SK-N-SH treated with all-trans-retinoic acid at 6 μM for 48 hours (cell line): ENCODE results near the gene CHST15.

Experiments used
- ATAC-seq: fragments of 200-7000 bp; cut with Tn5 transposase; 3 replicates; pipeline ENCODE4 v1.9.1; 2020; ENCODE audit warnings: mild to moderate bottlenecking, moderate library complexity
- ARNTL ChIP-seq: fragments of 450-650 bp; formaldehyde crosslinking; IDR thresholded peaks from 2 replicates; pipeline ENCODE4 v1.5.0; 2020; ENCODE audit warnings: low read depth, mild to moderate bottlenecking, moderate library complexity, borderline replicate concordance
- BACH2 ChIP-seq: fragments of 250-450 bp; sonication (Bioruptor Pico); IDR thresholded peaks from 2 replicates; pipeline ENCODE4 v1.9.0; 2021; ENCODE audit warnings: mild to moderate bottlenecking, borderline replicate concordance
- CSDC2 ChIP-seq: fragments of 250-450 bp; sonication (Bioruptor Pico); IDR thresholded peaks from 2 replicates; pipeline ENCODE4 v1.5.0; 2020; ENCODE audit warnings: mild to moderate bottlenecking, moderate library complexity
- ESRRG ChIP-seq: fragments of 250-450 bp; sonication (Bioruptor Pico); IDR thresholded peaks from 2 replicates; pipeline ENCODE4 v1.6.1; 2021; ENCODE audit warnings: mild to moderate bottlenecking
- GLIS3 ChIP-seq: fragments of 250-450 bp; sonication (Bioruptor Pico); IDR thresholded peaks from 2 replicates; pipeline ENCODE4 v1.5.0; 2020; ENCODE audit warnings: mild to moderate bottlenecking, moderate library complexity
- ISL1 ChIP-seq: fragments of 250-450 bp; sonication (Bioruptor Pico); IDR thresholded peaks from 2 replicates; pipeline ENCODE4 v2.1.2; 2022; ENCODE audit warnings: mild to moderate bottlenecking, moderate library complexity
- OSR1 ChIP-seq: fragments of 250-450 bp; sonication (Bioruptor Pico); IDR thresholded peaks from 2 replicates; pipeline ENCODE4 v1.8.0; 2022; ENCODE audit warnings: moderate library complexity, mild to moderate bottlenecking, inconsistent platforms
- PATZ1 ChIP-seq: fragments of 250-450 bp; sonication (Bioruptor Pico); IDR thresholded peaks from 2 replicates; pipeline ENCODE4 v1.8.0; 2020; ENCODE audit warnings: mild to moderate bottlenecking, moderate library complexity, borderline replicate concordance
- PPARA ChIP-seq: fragments of 250-450 bp; sonication (Bioruptor Pico); IDR thresholded peaks from 2 replicates; pipeline ENCODE4 v1.5.0; 2020; ENCODE audit warnings: mild to moderate bottlenecking, borderline replicate concordance
- RARB ChIP-seq: fragments of 250-450 bp; sonication (Bioruptor Pico); IDR thresholded peaks from 2 replicates; pipeline ENCODE4 v1.8.0; 2021; ENCODE audit warnings: mild to moderate bottlenecking, moderate library complexity
- SNAI2 ChIP-seq: fragments of 250-450 bp; sonication (Bioruptor Pico); IDR thresholded peaks from 2 replicates; pipeline ENCODE4 v1.5.0; 2020; ENCODE audit warnings: mild to moderate bottlenecking, moderate library complexity
- TCF4 ChIP-seq: fragments of 250-450 bp; sonication (Bioruptor Pico); IDR thresholded peaks from 2 replicates; pipeline ENCODE4 v1.8.0; 2021; ENCODE audit warnings: mild to moderate bottlenecking, moderate library complexity, borderline replicate concordance
- ZC3H10 ChIP-seq: fragments of 250-450 bp; sonication (Bioruptor Pico); IDR thresholded peaks from 2 replicates; pipeline ENCODE4 v1.5.1; 2021; ENCODE audit warnings: mild to moderate bottlenecking, moderate library complexity
- ZFP30 ChIP-seq: fragments of 450-650 bp; formaldehyde crosslinking; IDR thresholded peaks from 2 replicates; pipeline ENCODE4 v1.5.0; 2022; ENCODE audit warnings: mild to moderate bottlenecking, moderate library complexity
- ZNF565 ChIP-seq: fragments of 450-650 bp; formaldehyde crosslinking; conservative IDR thresholded peaks from 2 replicates; pipeline ENCODE4 v1.5.0; 2020; ENCODE audit warnings: low read depth, mild to moderate bottlenecking, moderate library complexity
- ZNF8 ChIP-seq: fragments of 450-650 bp; formaldehyde crosslinking; IDR thresholded peaks from 2 replicates; pipeline ENCODE4 v1.5.0; 2020; ENCODE audit warnings: mild to moderate bottlenecking, moderate library complexity
- TF ChIP-seq, protein P1 (sequence below): fragments of 250-450 bp; sonication (Bioruptor Pico); IDR thresholded peaks from 2 replicates; pipeline ENCODE4 v1.8.0; 2021; ENCODE audit warnings: low read depth, mild to moderate bottlenecking, moderate library complexity, borderline replicate concordance
- TF ChIP-seq, protein P2 (sequence below): fragments of 250-450 bp; sonication (Bioruptor Pico); IDR thresholded peaks from 2 replicates; pipeline ENCODE4 v1.5.1; 2021; ENCODE audit warnings: mild to moderate bottlenecking, moderate library complexity
- TF ChIP-seq, protein P3 (sequence below): fragments of 250-450 bp; sonication (Bioruptor Pico); IDR thresholded peaks from 2 replicates; pipeline ENCODE4 v1.5.0; 2020; ENCODE audit warnings: mild to moderate bottlenecking, moderate library complexity
- TF ChIP-seq, protein P4 (sequence below): fragments of 250-450 bp; sonication (Bioruptor Pico); IDR thresholded peaks from 2 replicates; pipeline ENCODE4 v1.5.1; 2020; ENCODE audit warnings: low read depth, mild to moderate bottlenecking, moderate library complexity

The CHST15 gene

GRCh38 chr10:124112891-124113580, 19.6 kb upstream of the CHST15 start:
- no peak for TF ChIP-seq SNAI2
- TF ChIP-seq ISL1 (CRISPR knock-in tag), result no peak
- TF ChIP-seq ZNF8 (CRISPR knock-in tag), result no peak
- TF ChIP-seq ZC3H10 (CRISPR knock-in tag), result no peak
- TF ChIP-seq RARB (CRISPR knock-in tag), result no peak
- TF ChIP-seq TCF4, result no peak
- TF ChIP-seq PATZ1 (CRISPR knock-in tag), result no peak
- TF ChIP-seq CSDC2 (CRISPR knock-in tag), result no peak
- no peak for ATAC-seq

- no peak for ATAC-seq
- no peak for TF ChIP-seq OSR1 (CRISPR knock-in tag)
- no peak for TF ChIP-seq ISL1 (CRISPR knock-in tag)
- TF ChIP-seq ARNTL (CRISPR knock-in tag), result no peak
- TF ChIP-seq, protein P1, sequence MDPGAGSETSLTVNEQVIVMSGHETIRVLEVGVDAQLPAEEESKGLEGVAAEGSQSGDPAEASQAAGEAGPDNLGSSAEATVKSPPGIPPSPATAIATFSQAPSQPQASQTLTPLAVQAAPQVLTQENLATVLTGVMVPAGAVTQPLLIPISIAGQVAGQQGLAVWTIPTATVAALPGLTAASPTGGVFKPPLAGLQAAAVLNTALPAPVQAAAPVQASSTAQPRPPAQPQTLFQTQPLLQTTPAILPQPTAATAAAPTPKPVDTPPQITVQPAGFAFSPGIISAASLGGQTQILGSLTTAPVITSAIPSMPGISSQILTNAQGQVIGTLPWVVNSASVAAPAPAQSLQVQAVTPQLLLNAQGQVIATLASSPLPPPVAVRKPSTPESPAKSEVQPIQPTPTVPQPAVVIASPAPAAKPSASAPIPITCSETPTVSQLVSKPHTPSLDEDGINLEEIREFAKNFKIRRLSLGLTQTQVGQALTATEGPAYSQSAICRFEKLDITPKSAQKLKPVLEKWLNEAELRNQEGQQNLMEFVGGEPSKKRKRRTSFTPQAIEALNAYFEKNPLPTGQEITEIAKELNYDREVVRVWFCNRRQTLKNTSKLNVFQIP (CRISPR knock-in tag), result no peak
- TF ChIP-seq ZNF565 (CRISPR knock-in tag), result no peak
- TF ChIP-seq GLIS3 (CRISPR knock-in tag), result no peak
- TF ChIP-seq, protein P2, sequence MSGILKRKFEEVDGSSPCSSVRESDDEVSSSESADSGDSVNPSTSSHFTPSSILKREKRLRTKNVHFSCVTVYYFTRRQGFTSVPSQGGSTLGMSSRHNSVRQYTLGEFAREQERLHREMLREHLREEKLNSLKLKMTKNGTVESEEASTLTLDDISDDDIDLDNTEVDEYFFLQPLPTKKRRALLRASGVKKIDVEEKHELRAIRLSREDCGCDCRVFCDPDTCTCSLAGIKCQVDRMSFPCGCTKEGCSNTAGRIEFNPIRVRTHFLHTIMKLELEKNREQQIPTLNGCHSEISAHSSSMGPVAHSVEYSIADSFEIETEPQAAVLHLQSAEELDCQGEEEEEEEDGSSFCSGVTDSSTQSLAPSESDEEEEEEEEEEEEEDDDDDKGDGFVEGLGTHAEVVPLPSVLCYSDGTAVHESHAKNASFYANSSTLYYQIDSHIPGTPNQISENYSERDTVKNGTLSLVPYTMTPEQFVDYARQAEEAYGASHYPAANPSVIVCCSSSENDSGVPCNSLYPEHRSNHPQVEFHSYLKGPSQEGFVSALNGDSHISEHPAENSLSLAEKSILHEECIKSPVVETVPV, result no peak
- no peak for TF ChIP-seq ESRRG (CRISPR knock-in tag)
- TF ChIP-seq ZC3H10 (CRISPR knock-in tag), result no peak
- TF ChIP-seq PPARA, result no peak
- no peak for TF ChIP-seq BACH2
- TF ChIP-seq, all 23 proteins: peak for 0
These were observed 17.5 kb upstream of the CHST15 start for GRCh38 chr10:124110882-124111281.

GRCh38 chr10:124109261-124109660, 15.9 kb upstream of the CHST15 start:
- no peak for ATAC-seq
- TF ChIP-seq, protein P1 (CRISPR knock-in tag), result no peak
- no peak for TF ChIP-seq ZNF8 (CRISPR knock-in tag)
- no peak for TF ChIP-seq RARB (CRISPR knock-in tag)
- no peak for TF ChIP-seq BACH2
- no peak for TF ChIP-seq OSR1 (CRISPR knock-in tag)
- TF ChIP-seq ESRRG (CRISPR knock-in tag), result no peak
- TF ChIP-seq ISL1 (CRISPR knock-in tag), result no peak
- no peak for TF ChIP-seq ZNF565 (CRISPR knock-in tag)
- no peak for TF ChIP-seq ZFP30 (CRISPR knock-in tag)
- TF ChIP-seq SNAI2, result no peak
- TF ChIP-seq, protein P3, sequence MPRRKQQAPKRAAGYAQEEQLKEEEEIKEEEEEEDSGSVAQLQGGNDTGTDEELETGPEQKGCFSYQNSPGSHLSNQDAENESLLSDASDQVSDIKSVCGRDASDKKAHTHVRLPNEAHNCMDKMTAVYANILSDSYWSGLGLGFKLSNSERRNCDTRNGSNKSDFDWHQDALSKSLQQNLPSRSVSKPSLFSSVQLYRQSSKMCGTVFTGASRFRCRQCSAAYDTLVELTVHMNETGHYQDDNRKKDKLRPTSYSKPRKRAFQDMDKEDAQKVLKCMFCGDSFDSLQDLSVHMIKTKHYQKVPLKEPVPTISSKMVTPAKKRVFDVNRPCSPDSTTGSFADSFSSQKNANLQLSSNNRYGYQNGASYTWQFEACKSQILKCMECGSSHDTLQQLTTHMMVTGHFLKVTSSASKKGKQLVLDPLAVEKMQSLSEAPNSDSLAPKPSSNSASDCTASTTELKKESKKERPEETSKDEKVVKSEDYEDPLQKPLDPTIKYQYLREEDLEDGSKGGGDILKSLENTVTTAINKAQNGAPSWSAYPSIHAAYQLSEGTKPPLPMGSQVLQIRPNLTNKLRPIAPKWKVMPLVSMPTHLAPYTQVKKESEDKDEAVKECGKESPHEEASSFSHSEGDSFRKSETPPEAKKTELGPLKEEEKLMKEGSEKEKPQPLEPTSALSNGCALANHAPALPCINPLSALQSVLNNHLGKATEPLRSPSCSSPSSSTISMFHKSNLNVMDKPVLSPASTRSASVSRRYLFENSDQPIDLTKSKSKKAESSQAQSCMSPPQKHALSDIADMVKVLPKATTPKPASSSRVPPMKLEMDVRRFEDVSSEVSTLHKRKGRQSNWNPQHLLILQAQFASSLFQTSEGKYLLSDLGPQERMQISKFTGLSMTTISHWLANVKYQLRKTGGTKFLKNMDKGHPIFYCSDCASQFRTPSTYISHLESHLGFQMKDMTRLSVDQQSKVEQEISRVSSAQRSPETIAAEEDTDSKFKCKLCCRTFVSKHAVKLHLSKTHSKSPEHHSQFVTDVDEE (CRISPR knock-in tag), result no peak
- TF ChIP-seq PPARA, result no peak
- no peak for TF ChIP-seq CSDC2 (CRISPR knock-in tag)
- no peak for TF ChIP-seq PATZ1 (CRISPR knock-in tag)
- TF ChIP-seq, protein P2, result no peak
- TF ChIP-seq, protein P4, sequence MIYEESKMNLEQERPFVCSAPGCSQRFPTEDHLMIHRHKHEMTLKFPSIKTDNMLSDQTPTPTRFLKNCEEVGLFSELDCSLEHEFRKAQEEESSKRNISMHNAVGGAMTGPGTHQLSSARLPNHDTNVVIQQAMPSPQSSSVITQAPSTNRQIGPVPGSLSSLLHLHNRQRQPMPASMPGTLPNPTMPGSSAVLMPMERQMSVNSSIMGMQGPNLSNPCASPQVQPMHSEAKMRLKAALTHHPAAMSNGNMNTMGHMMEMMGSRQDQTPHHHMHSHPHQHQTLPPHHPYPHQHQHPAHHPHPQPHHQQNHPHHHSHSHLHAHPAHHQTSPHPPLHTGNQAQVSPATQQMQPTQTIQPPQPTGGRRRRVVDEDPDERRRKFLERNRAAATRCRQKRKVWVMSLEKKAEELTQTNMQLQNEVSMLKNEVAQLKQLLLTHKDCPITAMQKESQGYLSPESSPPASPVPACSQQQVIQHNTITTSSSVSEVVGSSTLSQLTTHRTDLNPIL, result no peak
- TF ChIP-seq, all 23 proteins: peak for 0
